GM12878 (cell line): Measurements from ENCODE around the gene RANBP9. TPM values are rescaled to one million over a fixed set of nuclear protein-coding genes. Genes with fewer than 3 reads are reported as not detected.

Experiments
- ATAC-seq: fragments of 200-7000 bp; cut with Tn5 transposase; 3 replicates; pipeline ENCODE4 v1.9.1; 2020; ENCODE audit warnings: mild to moderate bottlenecking, moderate library complexity
- BruUV-seq: library from RNA; stranded (reverse); fragments of 400-500 nt; replicated peaks from 2 replicates; lab custom pipeline; 2021; lab: Mats Ljungman, UMichigan
- CTCF ChIA-PET: fragments of 300-600 bp; sonication (Branson Sonifier 250); formaldehyde crosslinking; extraction: SDS; loops from one replicate; lab custom pipeline; 2021; ENCODE audit warnings: inconsistent platforms; lab: Yijun Ruan, JAX
- POLR2A ChIA-PET: fragments of 350-600 bp; formaldehyde crosslinking; extraction: SDS; loops from one replicate; lab custom pipeline; 2021; ENCODE audit warnings: inconsistent platforms; lab: Charles Lee
- RAD21 ChIA-PET: fragments of 300-600 bp; sonication (Branson Sonifier 250); formaldehyde crosslinking; loops from one replicate; lab custom pipeline; 2023; ENCODE audit warnings: antibody characterized with exemption; ENCODE audit not compliant: unreplicated experiment; lab: Charles Lee
- SMC1A ChIA-PET: fragments of 300-600 bp; sonication (Branson Sonifier 250); formaldehyde crosslinking; loops from one replicate; lab custom pipeline; 2023; ENCODE audit not compliant: unreplicated experiment, uncharacterized antibody; lab: Charles Lee
- DNase-seq: peaks from one replicate; pipeline ENCODE4 v3.0.0-alpha.2; 2011; ENCODE audit warnings: low read depth, low spot score
- FAIRE-seq: peaks from 3 replicates; lab custom pipeline; 2011; peaks lifted over from hg19 to GRCh38; lab: Jason Lieb, UNC
- H2AFZ ChIP-seq: 2 replicates; pipeline ENCODE4 v1.6.0; 2011; ENCODE audit warnings: low read depth, low read length, control low read depth; ENCODE audit not compliant: control insufficient read depth
- H3K27ac ChIP-seq: 2 replicates; pipeline ENCODE4 v1.5.1; 2011; ENCODE audit warnings: control low read depth; ENCODE audit not compliant: control insufficient read depth, insufficient read depth
- H3K27me3 ChIP-seq, 2 experiments: replicated peaks in 1 of 2; 2 replicates each; pipeline versions ENCODE4 v1.6.0 to v1.6.1; 2011; ENCODE audit warnings: low read length in 1 of 2; ENCODE audit not compliant: control insufficient read depth in 2 of 2, insufficient read depth in 2 of 2
- H3K36me3 ChIP-seq, 2 experiments: 2 replicates each; pipeline ENCODE4 v1.5.1; 2011; ENCODE audit warnings: low read length in 1 of 2; ENCODE audit not compliant: control insufficient read depth in 2 of 2, insufficient read depth in 2 of 2
- H3K4me1 ChIP-seq: 2 replicates; pipeline ENCODE4 v1.6.1; 2011; ENCODE audit warnings: mild to moderate bottlenecking, low read length, moderate library complexity, mixed read lengths; ENCODE audit not compliant: control insufficient read depth, insufficient read depth
- H3K4me2 ChIP-seq: 2 replicates; pipeline ENCODE4 v1.6.0; 2011; ENCODE audit warnings: control low read depth; ENCODE audit not compliant: control insufficient read depth, insufficient read depth
- H3K4me3 ChIP-seq: fragments of 200-600 bp; sonication (generic); 2 replicates; pipeline ENCODE4 v1.5.1; 2016
- H3K79me2 ChIP-seq: 2 replicates; pipeline ENCODE4 v1.6.0; 2011; ENCODE audit warnings: low read length; ENCODE audit not compliant: control insufficient read depth, insufficient read depth
- H3K9ac ChIP-seq: 2 replicates; pipeline ENCODE4 v1.8.0; 2011; ENCODE audit warnings: low read length, control low read depth, mixed read lengths; ENCODE audit not compliant: control insufficient read depth, insufficient read depth
- H3K9me3 ChIP-seq: replicated peaks from 3 replicates; pipeline ENCODE4 v1.5.1; 2011; ENCODE audit warnings: mild to moderate bottlenecking, low read length; ENCODE audit not compliant: control insufficient read depth, insufficient read depth
- H4K20me1 ChIP-seq: 2 replicates; pipeline ENCODE4 v1.6.0; 2011; ENCODE audit not compliant: control insufficient read depth, insufficient read depth
- RAD51 ChIP-seq: fragments of 450-650 bp; IDR thresholded peaks from 2 replicates; pipeline ENCODE4 v1.6.1; 2016; ENCODE audit warnings: moderate library complexity, mild to moderate bottlenecking, inconsistent platforms
- SRF ChIP-seq, 2 experiments: IDR thresholded peaks; 2 replicates each; pipeline ENCODE4 v1.6.1; 2011; ENCODE audit warnings: low read depth in 2 of 2, low read length in 2 of 2, mild to moderate bottlenecking in 1 of 2, moderate library complexity in 1 of 2
- WRNIP1 ChIP-seq: IDR thresholded peaks from 2 replicates; pipeline ENCODE4 v1.6.1; 2011; ENCODE audit warnings: low read depth, low read length, improper control_type of control experiment, borderline replicate concordance
- WGBS: methylation state at CpG from one replicate; pipeline ENCODE4 v1.1.6; 2016; ENCODE audit warnings: low lambda C conversion rate; ENCODE audit not compliant: insufficient replicate concordance, insufficient coverage; ENCODE audit errors: missing lambda C conversion rate; 5-methylcytosine and 5-hydroxymethylcytosine counted together
- in situ Hi-C: fragments of 300-500 bp; cut with MboI; formaldehyde crosslinking; loops from 9 replicates; pipeline ENCODE4 v1.14.3; 2018; ENCODE audit warnings: mixed read lengths
- intact Hi-C: fragments of 100-400 bp; cut with micrococcal nuclease; formaldehyde crosslinking; loops from one replicate; pipeline ENCODE4 v1.14.2; 2022; ENCODE audit not compliant: unreplicated experiment
- polyA plus RNA-seq, 11 experiments: library from polyadenylated mRNA; depleted of rRNA in 4 of 11; unstranded in 6 of 11; stranded (reverse) in 5 of 11; fragments of >200 nt; fragmentation: Nextera tagmentation in 4 of 11; fragmentation: Illumina TruSeq in 1 of 11; extraction: Ambion mirVana in 4 of 11; extraction: Trizol in 1 of 11; gene quantifications; 1 replicate in 1 of 11; 2 replicates in 10 of 11; pipeline versions ENCODE4 v1.2.1 to v1.2.3, GENCODE V29; 2011 to 2016; ENCODE audit warnings: inconsistent platforms in 2 of 11, missing spikeins in 2 of 11, low read depth in 1 of 11
- total RNA-seq, 4 experiments: library from RNA; depleted of rRNA in 3 of 4; stranded (reverse); fragments of >200 nt in 3 of 4; fragmentation: Illumina TruSeq in 1 of 4; extraction: Trizol in 1 of 4; gene quantifications; 2 replicates each; pipeline versions ENCODE4 v1.2.1 to v1.2.3, GENCODE V29; 2013 to 2021
- TF ChIP-seq, protein P1 (sequence below): fragments of 450-650 bp; formaldehyde crosslinking; IDR thresholded peaks from 2 replicates; pipeline ENCODE4 v1.5.0; 2022; ENCODE audit warnings: mild to moderate bottlenecking, missing genetic modification characterization
- TF ChIP-seq, protein P2 (sequence below): fragments of 450-650 bp; IDR thresholded peaks from 2 replicates; pipeline ENCODE4 v1.6.1; 2016; ENCODE audit warnings: mild to moderate bottlenecking

Gene RANBP9
- total and polyA plus RNA-seq, 10 of the 15 experiments (the other 5 are each of a cell fraction or from before 2014, with no cell fraction given) = 3.7 to 43.1 (median 16.2) TPM

DNA sequence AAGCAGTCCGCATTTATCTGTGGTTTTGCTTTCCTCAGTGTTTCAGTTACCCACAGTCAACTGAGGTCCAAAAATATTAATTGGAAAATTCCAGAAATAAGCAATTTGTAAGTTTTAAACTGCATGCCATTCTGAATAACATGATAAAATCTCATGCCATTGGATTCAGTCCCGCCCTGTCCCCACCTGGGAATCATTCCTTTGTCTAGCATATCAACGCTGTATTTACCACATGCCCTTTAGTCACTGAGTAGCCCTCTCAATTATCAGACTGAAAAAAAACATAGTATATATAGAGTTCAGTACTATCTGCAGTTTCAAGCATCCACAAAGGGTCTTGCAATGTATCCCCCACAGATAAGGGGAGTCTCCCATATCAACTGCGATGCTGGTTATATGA lies 17.1 kb downstream of the RANBP9 start:
- in situ Hi-C loops (no loop called here), intact Hi-C loops (no loop called here)
- Histone ChIP-seq H3K27ac (no peak overlapping the region), H3K27me3 (no peaks in the 10 kb centered on the region), H3K9me3 (no peaks in the 10 kb centered on the region), H3K4me3 (no peak overlapping the region), H3K79me2 (peaks cover 45% of the 10 kb centered on the region), H2AFZ (no peak overlapping the region), H4K20me1 (no peaks in the 10 kb centered on the region), H3K36me3 (peaks cover 0 to 7% of the 10 kb centered on the region in 2 experiments; a peak in 1 of 4 replicates), H3K4me1 (peaks cover 9% of the 10 kb centered on the region; the same call in 1 of the 2 replicates), H3K4me2 (no peak overlapping the region), H3K9ac (no peak overlapping the region)
- POLR2A ChIA-PET = interaction anchor here (1.2 kb wide), 1 partner anchor 29 kb away, joined by 6 read pairs; no protein-coding TSS in a partner anchor
- RAD21 ChIA-PET = interaction anchor here (1.4 to 1.6 kb wide), 3 partner anchors 15 to 70 kb away, joined by 3 to 13 read pairs (median 4); no protein-coding TSS in a partner anchor
- BruUV-seq = no TSS peak
- no peak for FAIRE-seq
- TF ChIP-seq, protein P1, sequence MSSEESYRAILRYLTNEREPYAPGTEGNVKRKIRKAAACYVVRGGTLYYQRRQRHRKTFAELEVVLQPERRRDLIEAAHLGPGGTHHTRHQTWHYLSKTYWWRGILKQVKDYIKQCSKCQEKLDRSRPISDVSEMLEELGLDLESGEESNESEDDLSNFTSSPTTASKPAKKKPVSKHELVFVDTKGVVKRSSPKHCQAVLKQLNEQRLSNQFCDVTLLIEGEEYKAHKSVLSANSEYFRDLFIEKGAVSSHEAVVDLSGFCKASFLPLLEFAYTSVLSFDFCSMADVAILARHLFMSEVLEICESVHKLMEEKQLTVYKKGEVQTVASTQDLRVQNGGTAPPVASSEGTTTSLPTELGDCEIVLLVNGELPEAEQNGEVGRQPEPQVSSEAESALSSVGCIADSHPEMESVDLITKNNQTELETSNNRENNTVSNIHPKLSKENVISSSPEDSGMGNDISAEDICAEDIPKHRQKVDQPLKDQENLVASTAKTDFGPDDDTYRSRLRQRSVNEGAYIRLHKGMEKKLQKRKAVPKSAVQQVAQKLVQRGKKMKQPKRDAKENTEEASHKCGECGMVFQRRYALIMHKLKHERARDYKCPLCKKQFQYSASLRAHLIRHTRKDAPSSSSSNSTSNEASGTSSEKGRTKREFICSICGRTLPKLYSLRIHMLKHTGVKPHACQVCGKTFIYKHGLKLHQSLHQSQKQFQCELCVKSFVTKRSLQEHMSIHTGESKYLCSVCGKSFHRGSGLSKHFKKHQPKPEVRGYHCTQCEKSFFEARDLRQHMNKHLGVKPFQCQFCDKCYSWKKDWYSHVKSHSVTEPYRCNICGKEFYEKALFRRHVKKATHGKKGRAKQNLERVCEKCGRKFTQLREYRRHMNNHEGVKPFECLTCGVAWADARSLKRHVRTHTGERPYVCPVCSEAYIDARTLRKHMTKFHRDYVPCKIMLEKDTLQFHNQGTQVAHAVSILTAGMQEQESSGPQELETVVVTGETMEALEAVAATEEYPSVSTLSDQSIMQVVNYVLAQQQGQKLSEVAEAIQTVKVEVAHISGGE (CRISPR knock-in tag) = no peak
- TF ChIP-seq SRF (IDR thresholded peaks at IDR 0.05; ENCODE audit: low read depth in 2 of 2, low read length in 2 of 2) (no peak), WRNIP1 (no peak), RAD51 (no peak)
- TF ChIP-seq, protein P2, sequence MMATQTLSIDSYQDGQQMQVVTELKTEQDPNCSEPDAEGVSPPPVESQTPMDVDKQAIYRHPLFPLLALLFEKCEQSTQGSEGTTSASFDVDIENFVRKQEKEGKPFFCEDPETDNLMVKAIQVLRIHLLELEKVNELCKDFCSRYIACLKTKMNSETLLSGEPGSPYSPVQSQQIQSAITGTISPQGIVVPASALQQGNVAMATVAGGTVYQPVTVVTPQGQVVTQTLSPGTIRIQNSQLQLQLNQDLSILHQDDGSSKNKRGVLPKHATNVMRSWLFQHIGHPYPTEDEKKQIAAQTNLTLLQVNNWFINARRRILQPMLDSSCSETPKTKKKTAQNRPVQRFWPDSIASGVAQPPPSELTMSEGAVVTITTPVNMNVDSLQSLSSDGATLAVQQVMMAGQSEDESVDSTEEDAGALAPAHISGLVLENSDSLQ = no peak
- SMC1A ChIA-PET = interaction anchor here (1.0 to 3.2 kb wide), 4 partner anchors 14 to 67 kb away, joined by 3 to 27 read pairs (median 4); no protein-coding TSS in a partner anchor
- ATAC-seq = no peak
- 99% methylated on average over 4 of the region's 4 CpGs for WGBS
- CTCF ChIA-PET = interaction anchor here (0.6 to 2.0 kb wide), 6 partner anchors 14 to 620 kb away, joined by 3 to 7 read pairs (median 3); partner anchors contain the start of gene NOL7
- no peak for DNase-seq
